ENCODE data around the gene LIF.

LIF gene

GRCh38 chr22:30191040-30191701 is 55.4 kb downstream of the LIF start:
- Mint-ChIP-seq H3K27me3 (ENCODE audit: low read depth) (peaks cover 3% of the 10 kb centered on the region), H3K36me3 (ENCODE audit: low read depth) (no peaks in the 10 kb centered on the region), H3K4me3 (no peak overlapping the region), H3K4me1 (peaks cover 42% of the 10 kb centered on the region), H3K9me3 (no peaks in the 10 kb centered on the region), H3K27ac (peak overlapping the region; percentile 42 to 81 (median 65))
- no peak for TF ChIP-seq CTCF (IDR thresholded peaks at IDR 0.05; ENCODE audit: unreplicated experiment in 3 of 3)

GRCh38 chr22:30190574-30190973 is 56.0 kb downstream of the LIF start:
- no peak for TF ChIP-seq CTCF (IDR thresholded peaks at IDR 0.05; ENCODE audit: unreplicated experiment in 3 of 3)
- no peaks in the 10 kb centered on the region for H3K9me3 Mint-ChIP-seq
- peaks cover 3% of the 10 kb centered on the region for H3K27me3 Mint-ChIP-seq (ENCODE audit: low read depth)
- H3K36me3 Mint-ChIP-seq (ENCODE audit: low read depth), result no peaks in the 10 kb centered on the region
- peak overlapping the region; percentile 42 to 81 (median 65) for H3K27ac Mint-ChIP-seq
- H3K4me3 Mint-ChIP-seq, result no peak overlapping the region
- H3K4me1 Mint-ChIP-seq, result peaks cover 36% of the 10 kb centered on the region

Data from nephron (organoid).